SK-N-SH treated with all-trans-retinoic acid at 6 μM for 48 hours (cell line): Measurements from ENCODE around the gene EPHB4.

Experiments used
- ATAC-seq: fragments of 200-7000 bp; cut with Tn5 transposase; 3 replicates; pipeline ENCODE4 v1.9.1; 2020; ENCODE audit warnings: mild to moderate bottlenecking, moderate library complexity
- BACH2 ChIP-seq: fragments of 250-450 bp; sonication (Bioruptor Pico); IDR thresholded peaks from 2 replicates; pipeline ENCODE4 v1.9.0; 2021; ENCODE audit warnings: mild to moderate bottlenecking, borderline replicate concordance
- CSDC2 ChIP-seq: fragments of 250-450 bp; sonication (Bioruptor Pico); IDR thresholded peaks from 2 replicates; pipeline ENCODE4 v1.5.0; 2020; ENCODE audit warnings: mild to moderate bottlenecking, moderate library complexity
- ESRRG ChIP-seq: fragments of 250-450 bp; sonication (Bioruptor Pico); IDR thresholded peaks from 2 replicates; pipeline ENCODE4 v1.6.1; 2021; ENCODE audit warnings: mild to moderate bottlenecking
- GLIS3 ChIP-seq: fragments of 250-450 bp; sonication (Bioruptor Pico); IDR thresholded peaks from 2 replicates; pipeline ENCODE4 v1.5.0; 2020; ENCODE audit warnings: mild to moderate bottlenecking, moderate library complexity
- ISL1 ChIP-seq: fragments of 250-450 bp; sonication (Bioruptor Pico); IDR thresholded peaks from 2 replicates; pipeline ENCODE4 v2.1.2; 2022; ENCODE audit warnings: mild to moderate bottlenecking, moderate library complexity
- OSR1 ChIP-seq: fragments of 250-450 bp; sonication (Bioruptor Pico); IDR thresholded peaks from 2 replicates; pipeline ENCODE4 v1.8.0; 2022; ENCODE audit warnings: moderate library complexity, mild to moderate bottlenecking, inconsistent platforms
- PPARA ChIP-seq: fragments of 250-450 bp; sonication (Bioruptor Pico); IDR thresholded peaks from 2 replicates; pipeline ENCODE4 v1.5.0; 2020; ENCODE audit warnings: mild to moderate bottlenecking, borderline replicate concordance
- RARB ChIP-seq: fragments of 250-450 bp; sonication (Bioruptor Pico); IDR thresholded peaks from 2 replicates; pipeline ENCODE4 v1.8.0; 2021; ENCODE audit warnings: mild to moderate bottlenecking, moderate library complexity
- SNAI2 ChIP-seq: fragments of 250-450 bp; sonication (Bioruptor Pico); IDR thresholded peaks from 2 replicates; pipeline ENCODE4 v1.5.0; 2020; ENCODE audit warnings: mild to moderate bottlenecking, moderate library complexity
- TCF4 ChIP-seq: fragments of 250-450 bp; sonication (Bioruptor Pico); IDR thresholded peaks from 2 replicates; pipeline ENCODE4 v1.8.0; 2021; ENCODE audit warnings: mild to moderate bottlenecking, moderate library complexity, borderline replicate concordance
- ZC3H10 ChIP-seq: fragments of 250-450 bp; sonication (Bioruptor Pico); IDR thresholded peaks from 2 replicates; pipeline ENCODE4 v1.5.1; 2021; ENCODE audit warnings: mild to moderate bottlenecking, moderate library complexity
- ZFP3 ChIP-seq: fragments of 250-450 bp; sonication (Bioruptor Pico); IDR thresholded peaks from 2 replicates; pipeline ENCODE4 v1.5.0; 2020; ENCODE audit warnings: mild to moderate bottlenecking, moderate library complexity
- ZFP30 ChIP-seq: fragments of 450-650 bp; formaldehyde crosslinking; IDR thresholded peaks from 2 replicates; pipeline ENCODE4 v1.5.0; 2022; ENCODE audit warnings: mild to moderate bottlenecking, moderate library complexity
- ZNF565 ChIP-seq: fragments of 450-650 bp; formaldehyde crosslinking; conservative IDR thresholded peaks from 2 replicates; pipeline ENCODE4 v1.5.0; 2020; ENCODE audit warnings: low read depth, mild to moderate bottlenecking, moderate library complexity
- ZNF70 ChIP-seq: fragments of 450-650 bp; formaldehyde crosslinking; IDR thresholded peaks from 2 replicates; pipeline ENCODE4 v1.5.0; 2020; ENCODE audit warnings: mild to moderate bottlenecking, moderate library complexity
- ZNF8 ChIP-seq: fragments of 450-650 bp; formaldehyde crosslinking; IDR thresholded peaks from 2 replicates; pipeline ENCODE4 v1.5.0; 2020; ENCODE audit warnings: mild to moderate bottlenecking, moderate library complexity
- TF ChIP-seq, protein P1 (sequence below): fragments of 250-450 bp; sonication (Bioruptor Pico); IDR thresholded peaks from 2 replicates; pipeline ENCODE4 v1.5.0; 2020; ENCODE audit warnings: mild to moderate bottlenecking, moderate library complexity
- TF ChIP-seq, protein P2 (sequence below): fragments of 250-450 bp; sonication (Bioruptor Pico); IDR thresholded peaks from 2 replicates; pipeline ENCODE4 v1.5.1; 2020; ENCODE audit warnings: low read depth, mild to moderate bottlenecking, moderate library complexity
- TF ChIP-seq, protein P3 (sequence below): fragments of 250-450 bp; sonication (Bioruptor Pico); IDR thresholded peaks from 2 replicates; pipeline ENCODE4 v1.8.0; 2020; ENCODE audit warnings: mild to moderate bottlenecking, moderate library complexity, borderline replicate concordance
- TF ChIP-seq, protein P4 (sequence below): fragments of 250-450 bp; sonication (Bioruptor Pico); IDR thresholded peaks from 2 replicates; pipeline ENCODE4 v1.8.0; 2021; ENCODE audit warnings: low read depth, mild to moderate bottlenecking, moderate library complexity, borderline replicate concordance

EPHB4 gene

DNA sequence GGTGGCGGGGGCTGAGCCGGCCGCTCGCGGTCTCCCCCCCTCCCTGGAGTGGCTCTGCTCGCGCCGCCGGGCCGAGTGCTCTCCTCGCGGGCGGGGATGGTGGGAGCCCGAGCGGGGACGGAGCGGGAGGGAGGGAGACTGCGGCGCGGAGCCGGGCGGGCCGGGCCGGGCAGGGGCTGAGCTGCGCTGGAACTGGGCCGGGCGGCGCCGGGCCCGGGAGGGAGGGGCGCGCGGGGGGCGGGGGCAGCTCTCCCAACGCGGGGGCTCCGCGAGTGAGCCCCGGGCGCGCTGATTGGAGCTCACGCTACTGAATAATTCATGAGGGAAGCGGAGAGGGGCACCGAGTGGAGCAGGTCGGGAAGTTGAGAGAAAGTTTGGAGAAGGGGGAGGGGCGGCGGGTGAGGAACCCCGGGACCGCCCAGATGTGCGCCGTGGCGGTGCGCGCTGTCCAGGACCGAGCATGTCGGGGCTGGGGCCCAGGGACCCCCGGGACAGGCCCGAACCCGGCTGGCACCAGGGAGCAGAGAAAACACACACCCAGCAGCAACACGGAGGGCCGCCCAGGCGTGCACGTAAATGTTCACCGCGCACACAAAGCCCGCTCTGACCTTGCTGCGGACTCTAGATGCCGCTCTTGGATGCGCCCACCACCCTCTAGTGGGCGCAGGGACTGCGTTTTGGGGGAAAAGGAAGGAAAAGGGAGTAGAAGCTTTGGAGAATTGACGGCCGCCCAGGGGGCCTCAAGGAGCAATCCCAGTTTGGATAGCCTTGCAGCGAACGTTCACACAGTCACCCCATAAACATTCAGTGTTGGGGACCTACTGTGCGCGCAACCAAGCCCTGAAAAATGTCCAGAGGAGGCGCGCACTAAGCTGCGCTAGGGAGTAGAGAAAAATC is at the start of gene EPHB4:
Gene EPHB4, minus strand, starts transcription at position 194 of the 897 bp plus-strand sequence. CDS start 493 bp downstream, outside the sequence.
- ATAC-seq: peak; percentile 82
- TF ChIP-seq OSR1 (no peak), TCF4 (CRISPR knock-in tag) (no peak; the same call in 1 of the 2 replicates), GLIS3 (CRISPR knock-in tag) (no peak), BACH2 (CRISPR knock-in tag) (no peak), ZNF70 (no peak; the same call in 1 of the 2 replicates), ZC3H10 (CRISPR knock-in tag) (no peak), ZFP3 (CRISPR knock-in tag) (no peak), CSDC2 (CRISPR knock-in tag) (no peak), ESRRG (CRISPR knock-in tag) (no peak), RARB (CRISPR knock-in tag) (no peak), ZFP30 (no peak), ISL1 (CRISPR knock-in tag) (no peak), ZNF565 (CRISPR knock-in tag) (no peak), ZNF8 (CRISPR knock-in tag) (no peak)
- TF ChIP-seq, protein P1, sequence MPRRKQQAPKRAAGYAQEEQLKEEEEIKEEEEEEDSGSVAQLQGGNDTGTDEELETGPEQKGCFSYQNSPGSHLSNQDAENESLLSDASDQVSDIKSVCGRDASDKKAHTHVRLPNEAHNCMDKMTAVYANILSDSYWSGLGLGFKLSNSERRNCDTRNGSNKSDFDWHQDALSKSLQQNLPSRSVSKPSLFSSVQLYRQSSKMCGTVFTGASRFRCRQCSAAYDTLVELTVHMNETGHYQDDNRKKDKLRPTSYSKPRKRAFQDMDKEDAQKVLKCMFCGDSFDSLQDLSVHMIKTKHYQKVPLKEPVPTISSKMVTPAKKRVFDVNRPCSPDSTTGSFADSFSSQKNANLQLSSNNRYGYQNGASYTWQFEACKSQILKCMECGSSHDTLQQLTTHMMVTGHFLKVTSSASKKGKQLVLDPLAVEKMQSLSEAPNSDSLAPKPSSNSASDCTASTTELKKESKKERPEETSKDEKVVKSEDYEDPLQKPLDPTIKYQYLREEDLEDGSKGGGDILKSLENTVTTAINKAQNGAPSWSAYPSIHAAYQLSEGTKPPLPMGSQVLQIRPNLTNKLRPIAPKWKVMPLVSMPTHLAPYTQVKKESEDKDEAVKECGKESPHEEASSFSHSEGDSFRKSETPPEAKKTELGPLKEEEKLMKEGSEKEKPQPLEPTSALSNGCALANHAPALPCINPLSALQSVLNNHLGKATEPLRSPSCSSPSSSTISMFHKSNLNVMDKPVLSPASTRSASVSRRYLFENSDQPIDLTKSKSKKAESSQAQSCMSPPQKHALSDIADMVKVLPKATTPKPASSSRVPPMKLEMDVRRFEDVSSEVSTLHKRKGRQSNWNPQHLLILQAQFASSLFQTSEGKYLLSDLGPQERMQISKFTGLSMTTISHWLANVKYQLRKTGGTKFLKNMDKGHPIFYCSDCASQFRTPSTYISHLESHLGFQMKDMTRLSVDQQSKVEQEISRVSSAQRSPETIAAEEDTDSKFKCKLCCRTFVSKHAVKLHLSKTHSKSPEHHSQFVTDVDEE: no peak
- TF ChIP-seq, protein P2, sequence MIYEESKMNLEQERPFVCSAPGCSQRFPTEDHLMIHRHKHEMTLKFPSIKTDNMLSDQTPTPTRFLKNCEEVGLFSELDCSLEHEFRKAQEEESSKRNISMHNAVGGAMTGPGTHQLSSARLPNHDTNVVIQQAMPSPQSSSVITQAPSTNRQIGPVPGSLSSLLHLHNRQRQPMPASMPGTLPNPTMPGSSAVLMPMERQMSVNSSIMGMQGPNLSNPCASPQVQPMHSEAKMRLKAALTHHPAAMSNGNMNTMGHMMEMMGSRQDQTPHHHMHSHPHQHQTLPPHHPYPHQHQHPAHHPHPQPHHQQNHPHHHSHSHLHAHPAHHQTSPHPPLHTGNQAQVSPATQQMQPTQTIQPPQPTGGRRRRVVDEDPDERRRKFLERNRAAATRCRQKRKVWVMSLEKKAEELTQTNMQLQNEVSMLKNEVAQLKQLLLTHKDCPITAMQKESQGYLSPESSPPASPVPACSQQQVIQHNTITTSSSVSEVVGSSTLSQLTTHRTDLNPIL (CRISPR knock-in tag): no peak
- TF ChIP-seq, protein P3, sequence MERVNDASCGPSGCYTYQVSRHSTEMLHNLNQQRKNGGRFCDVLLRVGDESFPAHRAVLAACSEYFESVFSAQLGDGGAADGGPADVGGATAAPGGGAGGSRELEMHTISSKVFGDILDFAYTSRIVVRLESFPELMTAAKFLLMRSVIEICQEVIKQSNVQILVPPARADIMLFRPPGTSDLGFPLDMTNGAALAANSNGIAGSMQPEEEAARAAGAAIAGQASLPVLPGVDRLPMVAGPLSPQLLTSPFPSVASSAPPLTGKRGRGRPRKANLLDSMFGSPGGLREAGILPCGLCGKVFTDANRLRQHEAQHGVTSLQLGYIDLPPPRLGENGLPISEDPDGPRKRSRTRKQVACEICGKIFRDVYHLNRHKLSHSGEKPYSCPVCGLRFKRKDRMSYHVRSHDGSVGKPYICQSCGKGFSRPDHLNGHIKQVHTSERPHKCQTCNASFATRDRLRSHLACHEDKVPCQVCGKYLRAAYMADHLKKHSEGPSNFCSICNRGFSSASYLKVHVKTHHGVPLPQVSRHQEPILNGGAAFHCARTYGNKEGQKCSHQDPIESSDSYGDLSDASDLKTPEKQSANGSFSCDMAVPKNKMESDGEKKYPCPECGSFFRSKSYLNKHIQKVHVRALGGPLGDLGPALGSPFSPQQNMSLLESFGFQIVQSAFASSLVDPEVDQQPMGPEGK (CRISPR knock-in tag): no peak; the same call in 1 of the 2 replicates
- TF ChIP-seq, all 23 proteins: peak for 0

DNA sequence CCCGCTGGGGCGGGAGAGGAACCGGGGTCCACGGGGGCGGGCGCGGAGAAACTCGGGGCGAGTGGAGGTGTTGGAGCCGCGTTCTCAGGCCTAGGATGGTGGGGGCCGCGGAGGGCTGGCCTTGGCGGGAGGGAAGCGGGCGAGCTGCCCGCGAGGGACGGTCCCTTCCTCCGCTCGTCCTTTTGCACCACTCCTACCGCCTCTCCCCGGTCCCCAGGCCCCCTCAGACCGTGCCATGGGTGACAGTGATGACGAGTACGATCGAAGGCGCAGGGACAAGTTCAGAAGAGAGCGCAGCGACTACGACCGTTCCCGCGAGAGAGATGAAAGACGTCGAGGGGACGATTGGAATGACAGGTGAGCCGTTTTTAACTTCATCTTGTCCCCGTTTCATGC is 48.0 kb upstream of the EPHB4 start:
- ATAC-seq: peak; percentile 49
- TF ChIP-seq GLIS3 (CRISPR knock-in tag) (0 out of 2 replicates have a peak, but pooled peaks have one; percentile 4), ZC3H10 (CRISPR knock-in tag) (no peak), PPARA (CRISPR knock-in tag) (no peak), SNAI2 (CRISPR knock-in tag) (no peak), ZNF70 (no peak), ZFP3 (CRISPR knock-in tag) (no peak)
- TF ChIP-seq, protein P3 (CRISPR knock-in tag): no peak; the same call in 1 of the 2 replicates
- TF ChIP-seq, protein P1: no peak
- TF ChIP-seq, protein P4, sequence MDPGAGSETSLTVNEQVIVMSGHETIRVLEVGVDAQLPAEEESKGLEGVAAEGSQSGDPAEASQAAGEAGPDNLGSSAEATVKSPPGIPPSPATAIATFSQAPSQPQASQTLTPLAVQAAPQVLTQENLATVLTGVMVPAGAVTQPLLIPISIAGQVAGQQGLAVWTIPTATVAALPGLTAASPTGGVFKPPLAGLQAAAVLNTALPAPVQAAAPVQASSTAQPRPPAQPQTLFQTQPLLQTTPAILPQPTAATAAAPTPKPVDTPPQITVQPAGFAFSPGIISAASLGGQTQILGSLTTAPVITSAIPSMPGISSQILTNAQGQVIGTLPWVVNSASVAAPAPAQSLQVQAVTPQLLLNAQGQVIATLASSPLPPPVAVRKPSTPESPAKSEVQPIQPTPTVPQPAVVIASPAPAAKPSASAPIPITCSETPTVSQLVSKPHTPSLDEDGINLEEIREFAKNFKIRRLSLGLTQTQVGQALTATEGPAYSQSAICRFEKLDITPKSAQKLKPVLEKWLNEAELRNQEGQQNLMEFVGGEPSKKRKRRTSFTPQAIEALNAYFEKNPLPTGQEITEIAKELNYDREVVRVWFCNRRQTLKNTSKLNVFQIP (CRISPR knock-in tag): no peak
